Peyer's patch (tissue), 4 donors: ENCODE results near the gene TSPAN18. TPM values are rescaled to one million over a fixed set of nuclear protein-coding genes. Genes with fewer than 3 reads are reported as not detected.

Experiments used
- DNase-seq, 3 donors: peaks; one replicate each; pipeline ENCODE4 v3.0.0-alpha.2; 2017 to 2019
- H3K27ac ChIP-seq, 4 donors: fragments of 200-600 bp; sonication (generic); one replicate each; pipeline ENCODE4 v1.5.1; 2016 to 2019
- H3K27me3 ChIP-seq, 2 donors: fragments of 200-600 bp; sonication (generic); one replicate each; pipeline ENCODE4 v1.5.1; 2019
- H3K36me3 ChIP-seq, 3 donors: fragments of 200-600 bp; sonication (generic); one replicate each; pipeline ENCODE4 v1.5.1; 2016 to 2019
- H3K4me1 ChIP-seq, 4 donors: fragments of 200-600 bp; sonication (generic); one replicate each; pipeline ENCODE4 v1.5.1; 2016 to 2019
- H3K4me3 ChIP-seq, 4 donors: fragments of 200-600 bp; sonication (generic); 1 replicate in 3 of 4; 2 replicates in 1 of 4; pipeline ENCODE4 v1.5.1; 2016 to 2019; ENCODE audit warnings: mild to moderate bottlenecking in 1 of 4
- H3K9me3 ChIP-seq, 4 donors: fragments of 200-600 bp; sonication (generic); one replicate each; pipeline ENCODE4 v1.5.1; 2016 to 2019; ENCODE audit warnings: mild to moderate bottlenecking in 1 of 4
- POLR2A ChIP-seq, 2 donors: fragments of 450-650 bp; IDR thresholded peaks; one replicate each; pipeline ENCODE4 v1.5.1; 2017; ENCODE audit warnings: antibody characterized with exemption in 2 of 2, mild to moderate bottlenecking in 2 of 2, moderate library complexity in 2 of 2
- total RNA-seq, 4 donors: library from RNA; depleted of rRNA; stranded (reverse); fragments of >200 nt; gene quantifications; one replicate each; pipeline ENCODE4 v1.1.0, GENCODE V29; 2016
- TF ChIP-seq, protein P1 (sequence below), 6 experiments: fragments of 450-650 bp in 4 of 6; fragments of 200-600 bp in 2 of 6; sonication (generic) in 1 of 6; IDR thresholded peaks; one replicate each; pipeline ENCODE4 v1.5.1; 2017 to 2019; ENCODE audit warnings: antibody characterized with exemption in 6 of 6, mild to moderate bottlenecking in 3 of 6, moderate library complexity in 1 of 6

TSPAN18 gene
- total RNA-seq, 4 donors from 2014 or later = 1.1 to 19.8 (median 3.1) TPM

DNA sequence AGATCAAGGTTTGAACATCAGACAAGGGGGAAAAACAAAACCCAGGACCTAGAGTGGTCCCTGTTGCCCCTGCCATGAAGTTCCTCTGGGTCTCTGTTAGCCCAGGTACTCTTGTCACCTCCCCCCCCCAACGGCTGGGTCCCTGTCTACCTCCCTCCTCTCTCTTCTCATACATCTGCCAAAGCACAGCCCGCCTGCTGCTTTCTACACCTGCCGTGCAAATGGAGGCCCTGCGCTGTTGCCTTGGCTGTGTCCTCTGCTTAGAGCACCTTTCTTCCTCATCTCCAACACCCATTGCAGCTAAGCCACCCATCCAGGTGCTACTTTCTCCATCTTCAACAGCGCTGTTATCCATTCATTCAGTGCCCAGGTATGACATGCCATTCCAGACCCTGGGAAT is 124.7 kb downstream of the TSPAN18 start:
- peaks cover 0 to 9% (median 3%) of the 10 kb centered on the region in 4 donors for H3K9me3 ChIP-seq
- no peak overlapping the region for H3K27ac ChIP-seq
- H3K27me3 ChIP-seq = no peaks in the 10 kb centered on the region
- H3K4me1 ChIP-seq = no peaks in the 10 kb centered on the region
- no peaks in the 10 kb centered on the region for H3K36me3 ChIP-seq
- no peak overlapping the region for H3K4me3 ChIP-seq
- TF ChIP-seq POLR2A (IDR thresholded peaks at IDR 0.05) = no peak
- TF ChIP-seq, protein P1, sequence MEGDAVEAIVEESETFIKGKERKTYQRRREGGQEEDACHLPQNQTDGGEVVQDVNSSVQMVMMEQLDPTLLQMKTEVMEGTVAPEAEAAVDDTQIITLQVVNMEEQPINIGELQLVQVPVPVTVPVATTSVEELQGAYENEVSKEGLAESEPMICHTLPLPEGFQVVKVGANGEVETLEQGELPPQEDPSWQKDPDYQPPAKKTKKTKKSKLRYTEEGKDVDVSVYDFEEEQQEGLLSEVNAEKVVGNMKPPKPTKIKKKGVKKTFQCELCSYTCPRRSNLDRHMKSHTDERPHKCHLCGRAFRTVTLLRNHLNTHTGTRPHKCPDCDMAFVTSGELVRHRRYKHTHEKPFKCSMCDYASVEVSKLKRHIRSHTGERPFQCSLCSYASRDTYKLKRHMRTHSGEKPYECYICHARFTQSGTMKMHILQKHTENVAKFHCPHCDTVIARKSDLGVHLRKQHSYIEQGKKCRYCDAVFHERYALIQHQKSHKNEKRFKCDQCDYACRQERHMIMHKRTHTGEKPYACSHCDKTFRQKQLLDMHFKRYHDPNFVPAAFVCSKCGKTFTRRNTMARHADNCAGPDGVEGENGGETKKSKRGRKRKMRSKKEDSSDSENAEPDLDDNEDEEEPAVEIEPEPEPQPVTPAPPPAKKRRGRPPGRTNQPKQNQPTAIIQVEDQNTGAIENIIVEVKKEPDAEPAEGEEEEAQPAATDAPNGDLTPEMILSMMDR (IDR thresholded peaks at IDR 0.05) = no peak
- no peak for DNase-seq

DNA sequence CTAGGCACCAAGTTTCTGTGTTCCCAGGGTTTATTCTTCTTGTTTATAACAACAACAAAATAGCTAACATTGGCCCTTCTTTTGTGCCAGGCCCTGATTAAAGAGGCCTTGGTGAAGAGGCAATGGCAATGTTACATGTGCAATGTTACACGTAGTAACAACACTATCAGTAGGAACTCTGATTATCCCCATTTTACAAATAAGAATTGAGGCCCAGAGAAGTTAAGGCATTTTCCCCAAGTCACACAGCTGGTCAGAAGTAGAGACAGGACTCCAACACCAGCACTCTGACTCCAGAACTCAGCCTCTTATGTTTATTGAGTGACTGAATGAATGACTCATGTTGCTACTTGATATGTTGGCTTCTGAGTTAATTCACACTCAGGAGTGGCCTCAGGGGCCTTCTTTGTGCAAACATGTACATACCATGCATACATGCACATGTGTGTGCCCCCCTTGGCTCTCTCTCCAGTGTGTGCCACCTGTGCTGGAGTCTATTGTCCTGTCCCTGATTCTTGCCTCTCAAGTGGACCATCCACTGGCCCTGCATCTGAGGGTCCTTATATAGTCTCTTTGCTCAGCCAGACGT is 125.5 kb downstream of the TSPAN18 start:
- Histone ChIP-seq H3K36me3 (no peaks in the 10 kb centered on the region), H3K4me1 (no peaks in the 10 kb centered on the region), H3K27me3 (no peaks in the 10 kb centered on the region), H3K9me3 (peaks cover 0 to 4% (median 1%) of the 10 kb centered on the region in 4 donors), H3K4me3 (no peak overlapping the region), H3K27ac (no peak overlapping the region)
- DNase-seq = no peak
- TF ChIP-seq POLR2A (IDR thresholded peaks at IDR 0.05) = no peak
- TF ChIP-seq, protein P1 (IDR thresholded peaks at IDR 0.05) = no peak

- Histone ChIP-seq H3K27me3 (no peaks in the 10 kb centered on the region), H3K9me3 (no peaks in the 10 kb centered on the region), H3K4me3 (no peak overlapping the region), H3K36me3 (no peaks in the 10 kb centered on the region), H3K27ac (no peak overlapping the region), H3K4me1 (no peaks in the 10 kb centered on the region)
- DNase-seq = no peak
- TF ChIP-seq POLR2A (IDR thresholded peaks at IDR 0.05) = no peak
- TF ChIP-seq, protein P1 (IDR thresholded peaks at IDR 0.05) = no peak
These were observed 126.2 kb downstream of the TSPAN18 start for GRCh38 chr11:44852952-44853351.

DNA sequence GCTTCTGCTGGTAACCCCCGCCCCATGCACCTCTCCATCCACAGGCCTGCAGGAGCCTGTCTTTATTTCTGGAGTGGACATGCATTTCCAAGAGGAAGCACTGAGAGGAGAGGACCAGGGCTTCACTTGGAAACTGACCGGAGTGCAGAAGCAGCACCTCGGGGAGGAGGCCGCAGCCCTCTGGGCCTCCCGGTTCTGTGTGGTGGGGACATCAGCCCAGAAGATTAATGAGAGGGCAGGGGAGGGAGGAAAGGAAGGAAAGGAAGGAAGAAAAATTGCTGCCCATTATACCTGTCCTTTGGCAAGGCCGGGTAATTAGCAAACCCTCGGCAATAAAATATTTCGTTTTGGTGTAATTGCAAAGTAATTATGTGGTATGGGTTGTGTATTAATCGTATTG is 126.9 kb downstream of the TSPAN18 start:
- Histone ChIP-seq H3K4me1 (no peaks in the 10 kb centered on the region), H3K4me3 (no peak overlapping the region), H3K9me3 (no peaks in the 10 kb centered on the region), H3K27ac (no peak overlapping the region), H3K36me3 (no peaks in the 10 kb centered on the region), H3K27me3 (no peaks in the 10 kb centered on the region)
- TF ChIP-seq, protein P1 (IDR thresholded peaks at IDR 0.05) = no peak
- TF ChIP-seq POLR2A (IDR thresholded peaks at IDR 0.05) = no peak
- no peak for DNase-seq

GRCh38 chr11:44854086-44854485 is 127.3 kb downstream of the TSPAN18 start:
- no peaks in the 10 kb centered on the region for H3K4me1 ChIP-seq

More at GRCh38 chr11:44854086-44854485, 127.3 kb downstream of the TSPAN18 start:
- H3K36me3 ChIP-seq = no peaks in the 10 kb centered on the region
- no peak overlapping the region for H3K4me3 ChIP-seq
- no peaks in the 10 kb centered on the region for H3K27me3 ChIP-seq
- no peaks in the 10 kb centered on the region for H3K9me3 ChIP-seq
- no peak for DNase-seq
- no peak for TF ChIP-seq POLR2A (IDR thresholded peaks at IDR 0.05)
- TF ChIP-seq, protein P1 (IDR thresholded peaks at IDR 0.05) = no peak
- H3K27ac ChIP-seq = peak overlapping the region in 1 of 4 donors; percentile 22
